ENCODE results near the gene RBM17. TPM values are rescaled to one million over a fixed set of nuclear protein-coding genes. Genes with fewer than 3 reads are reported as not detected.
"Not testable (repeated sequence)": the region's sequence is repeated elsewhere in the genome, so short reads cannot be mapped to it uniquely, and the experiment has no call there.

The RBM17 gene, protein sequence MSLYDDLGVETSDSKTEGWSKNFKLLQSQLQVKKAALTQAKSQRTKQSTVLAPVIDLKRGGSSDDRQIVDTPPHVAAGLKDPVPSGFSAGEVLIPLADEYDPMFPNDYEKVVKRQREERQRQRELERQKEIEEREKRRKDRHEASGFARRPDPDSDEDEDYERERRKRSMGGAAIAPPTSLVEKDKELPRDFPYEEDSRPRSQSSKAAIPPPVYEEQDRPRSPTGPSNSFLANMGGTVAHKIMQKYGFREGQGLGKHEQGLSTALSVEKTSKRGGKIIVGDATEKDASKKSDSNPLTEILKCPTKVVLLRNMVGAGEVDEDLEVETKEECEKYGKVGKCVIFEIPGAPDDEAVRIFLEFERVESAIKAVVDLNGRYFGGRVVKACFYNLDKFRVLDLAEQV
- 19.0 and 23.1 TPM in 2 replicates for total RNA-seq (2014; rRNA removed; shearing (Covaris generic))
- polyA plus RNA-seq (2015; cell fraction: cytosol; rRNA removed), result 35.3 and 35.6 TPM in 2 replicates
- 115 and 165 TPM in 2 replicates for polyA plus RNA-seq (2015; cell fraction: nucleus; rRNA removed)

DNA sequence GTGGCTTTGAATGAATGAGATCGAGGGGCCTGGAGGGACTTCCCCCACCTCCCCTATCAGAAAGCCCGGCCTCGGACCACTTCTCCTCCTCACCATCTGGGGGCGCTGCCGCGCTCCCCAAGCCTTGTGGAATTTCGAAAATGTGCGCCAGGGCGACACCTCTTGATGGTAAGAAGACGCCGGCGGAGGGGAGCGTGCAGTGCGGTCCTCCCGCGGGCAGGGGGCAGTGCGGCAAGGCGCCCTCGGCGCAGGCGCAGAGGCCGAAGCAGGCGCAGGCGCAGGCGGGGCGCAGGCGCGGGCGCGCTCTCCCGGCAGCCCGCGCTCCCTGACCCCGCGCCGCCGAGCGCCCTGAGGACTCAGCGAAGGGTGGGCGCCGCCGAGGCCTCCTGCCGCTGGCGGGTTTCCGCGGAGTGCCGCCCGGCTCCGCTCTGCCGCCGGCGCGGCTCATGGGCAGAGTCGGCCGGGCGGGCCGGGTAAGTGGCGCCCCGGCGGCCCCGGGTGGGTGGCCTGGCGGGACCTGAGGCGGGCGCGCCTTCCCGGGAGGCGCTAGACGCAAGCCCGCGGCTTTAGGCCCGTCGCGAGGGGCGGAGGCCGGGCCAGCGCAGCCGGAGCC is at the start of gene RBM17:
RBM17 (plus strand) TSS at position 314 of the 613 bp plus-strand sequence. CDS start 8,032 bp downstream, outside the sequence.
- peak; percentile 87 for DNase-seq (ENCODE audit: low read depth, low spot score)
- in situ Hi-C loops (cut with HindIII; ENCODE audit: low pct_unique_long_range_greater_than_20kb, low sequenced_read_pairs), result loop anchor here (25.0 kb wide), 1 partner anchor 127 kb away; no protein-coding TSS in a partner anchor

DNA sequence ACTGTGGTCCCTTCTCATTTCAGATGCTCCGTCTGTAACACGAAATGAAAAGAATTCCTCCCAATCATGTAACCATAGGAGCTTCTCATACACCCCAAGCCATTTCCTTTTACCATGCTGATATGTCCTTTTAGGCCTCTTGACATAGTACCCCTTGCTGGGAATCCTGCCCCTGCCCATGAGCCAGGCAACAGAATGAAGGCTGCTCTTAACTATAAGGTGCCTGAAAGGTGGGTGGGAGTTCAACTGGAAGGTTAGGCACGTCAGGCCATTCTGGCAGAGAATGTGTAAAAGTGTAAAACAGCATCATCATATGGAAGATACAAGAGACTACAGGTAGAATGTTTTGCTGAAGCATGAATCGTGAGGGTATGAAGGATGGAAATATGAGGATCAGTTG is 49.1 kb upstream of the RBM17 start:
- in situ Hi-C loops (cut with HindIII; ENCODE audit: low pct_unique_long_range_greater_than_20kb, low sequenced_read_pairs), result no loop called here

DNA sequence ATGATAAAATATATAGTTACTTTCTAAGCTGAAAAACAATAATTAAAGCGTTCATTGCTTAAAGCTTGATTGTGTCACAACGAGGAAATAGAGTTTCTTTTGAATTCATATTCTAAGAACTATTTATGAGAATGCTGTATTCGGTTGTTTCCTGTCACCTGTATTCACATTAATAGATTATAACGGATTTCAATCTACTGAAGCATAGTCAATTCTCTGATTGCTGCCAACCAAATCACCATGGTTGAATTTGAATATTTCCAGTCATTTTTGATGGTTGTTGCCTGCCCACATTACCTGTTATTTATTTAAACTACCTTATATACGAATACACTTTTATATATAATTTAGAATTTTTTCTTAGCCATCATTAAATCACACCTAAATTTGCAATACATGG is 48.6 kb upstream of the RBM17 start:
- in situ Hi-C loops (cut with HindIII; ENCODE audit: low pct_unique_long_range_greater_than_20kb, low sequenced_read_pairs), result no loop called here
- no peak for DNase-seq (ENCODE audit: low read depth, low spot score)

More for the DNA sequence above, 49.1 kb upstream of the RBM17 start:
- DNase-seq (ENCODE audit: low read depth, low spot score), result no peak

DNA sequence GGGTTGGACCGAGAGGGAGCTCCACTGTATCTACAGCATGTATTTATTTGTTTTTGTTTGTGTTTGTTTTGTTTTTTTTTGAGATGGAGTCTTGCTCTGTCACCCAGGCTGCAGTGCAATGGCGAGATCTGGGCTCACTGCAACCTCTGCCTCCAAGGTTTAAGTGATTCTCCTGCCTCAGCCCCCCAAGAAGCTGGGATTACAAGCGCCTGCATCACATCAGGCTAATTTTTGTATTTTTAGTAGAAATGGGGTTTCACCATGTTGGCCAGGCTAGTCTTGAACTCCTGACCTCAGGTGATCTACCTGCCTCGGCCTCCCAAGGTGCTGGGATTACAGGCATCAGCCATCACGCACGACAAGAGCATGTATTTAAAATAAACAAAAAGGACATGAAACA is 45.5 kb upstream of the RBM17 start:
- in situ Hi-C loops (cut with HindIII; ENCODE audit: low pct_unique_long_range_greater_than_20kb, low sequenced_read_pairs); DNase-seq (ENCODE audit: low read depth, low spot score): not testable (repeated sequence)

DNA sequence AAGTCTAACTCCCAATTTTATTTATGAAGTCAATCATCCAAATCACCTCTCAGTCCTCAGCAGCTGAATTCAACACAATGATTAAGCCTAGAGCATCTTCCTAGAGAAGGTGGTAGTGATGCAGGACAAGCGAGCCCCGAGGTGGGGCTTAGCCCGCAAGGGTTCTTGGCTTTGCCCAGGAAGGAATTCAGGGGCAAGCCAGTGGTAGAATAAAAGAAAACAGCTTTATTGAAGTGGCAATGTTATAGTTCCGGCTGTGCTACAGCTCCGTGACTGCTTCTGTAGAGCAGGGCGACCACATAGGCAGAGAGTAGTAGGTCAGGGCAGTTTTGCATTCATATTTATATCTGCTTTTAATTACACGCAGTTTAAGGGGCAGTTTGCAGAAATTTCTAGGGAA is 44.8 kb upstream of the RBM17 start:
- in situ Hi-C loops (cut with HindIII; ENCODE audit: low pct_unique_long_range_greater_than_20kb, low sequenced_read_pairs), result no loop called here
- no peak for DNase-seq (ENCODE audit: low read depth, low spot score)

DNA sequence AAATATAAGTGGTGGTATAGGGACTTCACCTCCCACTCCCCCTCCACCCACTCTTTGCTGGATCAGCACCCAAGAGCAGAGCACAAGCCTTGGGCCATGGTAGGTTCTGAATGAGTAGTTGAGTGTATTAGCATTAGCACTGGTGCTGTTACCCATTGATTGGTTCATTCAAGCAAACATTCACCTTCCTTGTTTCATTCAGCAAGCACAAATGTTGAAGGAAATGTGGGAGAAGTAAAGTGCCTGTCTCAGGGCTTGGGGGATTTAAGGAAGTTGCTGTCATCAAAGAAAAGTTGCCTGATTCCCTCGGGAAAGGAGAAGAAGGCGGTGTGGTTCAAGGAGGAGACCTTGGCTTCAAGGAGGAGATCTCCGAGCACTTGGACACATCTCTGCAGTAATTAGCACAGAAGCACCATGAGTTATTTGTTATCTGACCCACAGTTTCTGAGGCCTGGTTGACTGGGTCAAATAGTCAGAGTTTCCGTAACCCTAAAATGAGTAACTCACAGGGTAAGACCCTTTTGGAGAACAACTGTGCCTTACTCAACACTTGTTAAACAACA is 44.0 kb upstream of the RBM17 start:
- in situ Hi-C loops (cut with HindIII; ENCODE audit: low pct_unique_long_range_greater_than_20kb, low sequenced_read_pairs), result no loop called here
- no peak for DNase-seq (ENCODE audit: low read depth, low spot score)

DNA sequence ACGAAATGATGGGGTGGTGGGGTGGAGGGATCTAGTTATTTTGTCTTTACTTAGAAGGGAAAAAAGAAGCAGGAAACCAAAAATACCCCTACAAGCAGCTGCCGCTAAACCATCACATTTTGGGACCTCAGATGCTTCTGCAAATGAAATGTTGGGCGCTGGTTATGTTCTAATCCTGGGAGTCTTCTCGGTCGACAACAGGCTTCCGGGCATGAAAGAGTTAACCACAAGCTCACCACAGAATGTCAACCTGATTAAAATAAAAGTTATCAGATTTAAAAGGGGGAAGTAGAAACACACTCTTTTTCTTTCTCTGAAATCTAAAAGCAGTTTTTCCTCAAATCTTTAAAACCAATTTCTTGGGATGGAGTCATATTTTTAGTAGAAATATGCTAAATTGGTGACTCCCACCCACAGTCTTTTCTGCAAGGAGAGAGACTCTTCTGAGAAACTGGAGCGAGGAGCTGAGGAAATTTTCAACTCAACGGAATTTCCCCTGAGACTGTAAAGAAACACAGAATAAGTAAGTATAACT is 43.5 kb upstream of the RBM17 start:
- in situ Hi-C loops (cut with HindIII; ENCODE audit: low pct_unique_long_range_greater_than_20kb, low sequenced_read_pairs), result no loop called here
- DNase-seq (ENCODE audit: low read depth, low spot score), result no peak

DNA sequence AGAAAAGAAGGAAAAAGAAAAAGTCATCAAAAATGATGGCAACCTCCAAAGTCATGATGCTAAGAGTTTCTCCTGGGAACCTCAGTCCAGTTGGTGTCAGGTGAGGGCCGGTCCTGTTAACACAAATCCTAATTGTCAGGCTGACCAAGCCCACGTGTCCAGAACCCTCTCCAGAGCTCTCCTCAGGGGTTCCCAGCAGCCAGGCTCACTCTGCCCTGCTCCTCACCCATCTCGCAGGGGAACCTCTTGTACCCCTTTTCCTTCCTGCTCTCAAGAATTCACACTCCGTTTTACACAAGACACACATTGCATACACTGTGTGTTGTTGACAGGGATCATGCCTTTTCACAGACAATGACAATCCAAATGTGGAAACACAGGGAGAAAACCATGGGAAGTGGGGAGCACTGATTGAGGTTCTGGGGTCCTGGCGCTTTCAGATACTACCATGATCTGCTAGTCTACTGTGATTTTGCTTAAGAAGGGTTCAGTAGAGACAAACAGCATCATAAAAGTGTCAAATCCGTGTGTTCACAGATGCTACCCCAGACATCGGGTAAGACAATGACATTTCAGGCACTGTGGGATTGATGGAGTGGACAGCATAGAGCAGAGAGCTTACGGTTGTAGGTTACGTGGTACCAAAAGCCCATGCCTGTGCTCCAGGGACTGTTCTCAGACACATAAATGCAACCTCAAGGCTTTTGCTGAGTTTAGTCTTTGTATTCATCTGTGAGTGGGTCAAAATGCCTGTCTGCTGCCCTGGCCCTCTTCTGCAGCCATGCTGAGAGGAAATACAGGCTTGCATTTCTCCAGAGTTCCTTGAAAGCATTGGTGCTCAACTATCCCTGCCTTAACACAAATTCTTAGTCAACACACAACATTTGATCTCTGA is 42.7 kb upstream of the RBM17 start:
- in situ Hi-C loops (cut with HindIII; ENCODE audit: low pct_unique_long_range_greater_than_20kb, low sequenced_read_pairs), result no loop called here
- DNase-seq (ENCODE audit: low read depth, low spot score), result no peak

DNA sequence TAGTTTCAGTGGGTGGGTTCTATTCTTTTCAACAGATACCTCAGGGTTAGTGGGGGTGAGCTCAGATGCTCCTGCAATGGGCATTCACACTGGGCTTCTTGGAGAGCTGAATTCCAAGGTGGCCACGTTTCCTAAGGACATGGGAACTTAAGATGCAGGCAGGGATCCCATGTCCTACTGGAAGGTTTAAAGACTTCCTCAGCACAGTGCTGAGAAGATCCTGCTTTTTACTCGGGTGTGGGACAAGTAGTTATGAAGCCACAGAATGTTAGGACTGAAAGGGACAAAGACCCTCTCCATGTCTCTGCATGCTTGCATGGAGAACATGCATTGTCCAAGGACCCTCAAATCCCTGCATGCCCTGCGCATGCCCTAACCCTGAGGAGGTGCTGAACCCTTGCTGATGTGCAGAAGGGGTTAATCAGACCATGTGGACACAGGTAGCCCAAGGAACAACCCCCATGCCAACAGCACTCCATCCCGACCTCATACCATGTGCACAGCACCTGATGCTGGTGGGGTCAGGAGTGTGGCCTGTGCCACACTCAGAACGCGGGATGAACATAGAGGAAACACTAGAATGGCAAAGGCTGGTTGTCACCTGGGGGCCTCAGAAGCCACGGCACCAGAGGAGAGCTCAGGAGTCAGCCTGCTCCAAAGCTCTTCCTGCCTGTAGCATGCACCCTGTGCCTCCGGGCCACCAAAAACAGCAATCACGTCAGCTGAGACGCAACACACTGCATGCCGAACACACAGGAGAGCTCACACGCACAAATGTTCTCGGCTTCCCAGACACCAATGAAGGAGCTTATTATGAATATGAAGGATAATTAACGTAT is 41.8 kb upstream of the RBM17 start:
- in situ Hi-C loops (cut with HindIII; ENCODE audit: low pct_unique_long_range_greater_than_20kb, low sequenced_read_pairs), result no loop called here
- no peak for DNase-seq (ENCODE audit: low read depth, low spot score)

DNA sequence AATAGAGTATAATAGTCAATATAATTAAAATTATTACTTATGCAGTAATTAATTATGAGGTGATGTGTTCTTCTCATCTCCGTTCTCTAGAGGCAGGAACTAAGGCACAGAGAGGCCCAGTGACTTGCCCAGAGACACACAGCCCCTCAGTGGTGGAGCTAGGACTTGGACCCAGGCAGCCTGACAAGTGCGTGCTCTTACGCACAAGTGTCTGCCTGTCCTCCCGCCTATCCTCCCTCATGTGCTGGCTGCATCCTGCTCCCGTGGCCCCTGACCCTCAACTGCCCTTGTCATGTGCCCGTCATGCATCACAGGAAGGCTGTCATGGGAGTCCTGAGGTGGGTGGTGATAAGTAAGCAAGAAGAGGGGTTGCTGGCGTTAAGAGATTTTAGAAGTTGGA is 41.0 kb upstream of the RBM17 start:
- no peak for DNase-seq (ENCODE audit: low read depth, low spot score)
- in situ Hi-C loops (cut with HindIII; ENCODE audit: low pct_unique_long_range_greater_than_20kb, low sequenced_read_pairs), result no loop called here

DNA sequence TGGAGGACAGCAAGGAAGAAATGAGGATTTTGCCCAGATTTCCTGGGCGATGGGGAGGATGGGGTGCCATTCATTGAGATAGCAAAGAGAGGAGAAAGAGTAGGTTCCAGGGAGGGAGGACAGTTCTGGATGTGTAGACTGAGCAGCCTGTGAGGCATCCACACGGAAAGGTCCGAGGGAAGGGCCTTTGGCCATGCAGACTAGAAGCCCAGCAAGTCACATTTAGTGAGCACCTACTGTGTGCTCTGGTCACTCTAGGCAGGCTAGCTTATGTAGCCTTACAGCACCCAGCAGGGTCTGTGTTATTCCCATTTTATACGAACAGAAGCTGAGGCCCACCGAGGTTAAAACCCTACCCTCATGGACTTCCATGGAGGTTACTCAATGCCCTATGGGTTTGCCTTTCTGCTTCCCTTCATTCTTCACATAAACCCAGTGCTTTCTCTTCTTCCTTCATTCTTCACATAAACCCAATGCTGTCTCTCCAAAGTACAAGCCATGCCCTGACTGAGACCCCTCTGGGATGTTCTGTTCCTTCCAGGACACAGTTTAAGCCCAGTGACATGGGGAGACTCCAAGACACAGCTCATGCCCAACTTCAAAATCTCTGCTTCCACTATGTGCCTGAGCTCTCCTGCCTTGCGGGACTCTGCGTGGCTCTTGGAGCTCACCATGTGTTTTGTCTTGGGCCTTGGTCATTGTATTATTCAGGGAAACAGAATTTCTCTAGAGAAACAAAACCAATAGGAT is 40.4 kb upstream of the RBM17 start:
- in situ Hi-C loops (cut with HindIII; ENCODE audit: low pct_unique_long_range_greater_than_20kb, low sequenced_read_pairs), result no loop called here
- no peak for DNase-seq (ENCODE audit: low read depth, low spot score)

DNA sequence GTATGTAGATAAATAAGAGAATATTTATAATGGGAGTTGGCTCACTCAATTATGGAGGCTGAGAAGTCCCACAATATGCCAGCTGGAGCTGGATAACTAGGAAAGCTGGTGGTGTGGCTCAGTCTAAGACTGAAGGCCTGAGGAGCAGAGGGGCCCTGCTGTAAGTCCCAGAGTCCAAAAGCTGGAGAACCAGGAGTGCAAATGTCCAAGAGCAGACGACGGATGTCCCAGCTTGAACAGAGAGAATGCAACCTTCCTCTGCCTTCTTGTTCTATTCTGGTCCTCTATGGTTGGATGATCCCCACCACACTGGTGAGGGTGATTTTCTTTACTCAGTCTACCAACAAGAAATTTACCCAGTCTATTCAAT is 39.8 kb upstream of the RBM17 start:
- in situ Hi-C loops (cut with HindIII; ENCODE audit: low pct_unique_long_range_greater_than_20kb, low sequenced_read_pairs), result no loop called here
- DNase-seq (ENCODE audit: low read depth, low spot score), result no peak

DNA sequence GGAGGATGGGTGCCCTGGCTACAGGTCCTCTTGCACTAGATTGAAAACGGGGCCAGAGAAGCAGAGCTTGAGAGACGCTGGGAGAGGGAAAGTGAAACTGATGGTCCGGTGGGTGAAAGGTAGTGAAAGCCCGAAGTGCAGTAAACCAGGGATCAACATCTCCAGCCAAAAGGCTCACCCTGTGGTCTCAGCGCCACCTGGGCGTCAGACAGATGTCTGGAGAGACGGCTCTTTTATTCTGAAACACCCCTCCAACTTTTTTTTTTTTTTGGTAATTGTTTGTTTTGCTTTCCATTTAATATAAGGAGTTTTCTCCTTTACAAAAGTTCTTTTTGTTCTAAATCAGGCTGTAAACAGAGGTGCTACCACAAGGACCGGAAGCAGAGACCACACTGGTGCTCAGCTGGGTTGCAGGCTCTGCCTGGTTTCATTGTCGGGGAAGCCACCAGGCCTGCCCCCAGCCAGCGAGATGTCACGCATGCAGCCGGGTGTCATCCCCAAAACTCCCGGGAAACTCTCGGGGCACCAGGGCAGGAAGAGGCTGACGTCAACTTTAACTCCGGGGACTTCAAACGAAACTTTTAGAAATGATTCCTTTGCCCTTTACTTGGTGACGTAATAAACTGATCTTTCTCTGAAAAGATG is 37.9 kb upstream of the RBM17 start:
- in situ Hi-C loops (cut with HindIII; ENCODE audit: low pct_unique_long_range_greater_than_20kb, low sequenced_read_pairs), result no loop called here
- peak; percentile 54 for DNase-seq (ENCODE audit: low read depth, low spot score)

DNA sequence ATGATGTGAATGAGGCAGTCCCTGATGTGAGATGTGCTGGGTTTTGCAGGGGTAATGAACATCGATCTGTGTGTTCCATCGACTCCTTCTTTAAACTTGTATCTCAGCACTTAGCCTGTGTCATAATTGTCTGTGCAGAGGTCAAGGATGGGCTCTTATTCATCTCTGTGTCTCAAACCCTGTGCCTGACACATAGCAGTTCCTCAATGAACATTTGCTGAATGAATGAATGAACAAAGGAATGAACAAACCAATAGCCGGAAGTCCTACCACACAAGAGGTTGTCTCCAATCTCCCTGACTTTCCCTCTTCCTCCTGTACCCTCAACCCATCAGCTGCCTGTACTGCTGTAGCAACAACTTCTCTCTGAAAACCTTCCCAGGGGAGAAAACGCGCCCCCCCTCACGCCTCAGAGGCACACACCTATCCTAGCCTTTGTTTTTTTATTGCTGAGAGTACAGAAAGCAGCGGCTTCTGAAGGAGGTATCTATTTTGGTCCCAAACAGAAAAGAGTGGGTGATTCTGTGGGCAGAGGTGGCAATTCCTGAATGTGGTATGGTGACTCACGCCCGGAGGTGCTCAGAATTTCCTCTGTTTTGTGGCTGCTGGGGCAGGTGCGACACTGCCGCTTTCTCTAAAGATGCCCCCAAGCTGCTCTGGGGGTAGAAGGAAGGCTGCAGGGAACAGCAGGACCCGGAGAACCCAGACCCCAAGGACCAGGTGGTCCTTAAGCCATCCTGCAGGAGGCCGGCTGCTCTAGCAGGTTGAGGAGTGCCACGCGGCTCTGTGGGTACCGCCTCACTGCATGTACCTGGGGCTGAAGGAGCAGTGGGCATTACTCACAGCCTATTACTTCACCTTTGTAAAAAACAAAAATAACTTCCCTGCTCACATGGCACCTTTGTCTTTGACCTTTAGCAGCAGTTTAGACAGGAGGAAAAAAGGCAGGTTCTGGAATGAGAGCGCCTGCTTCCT is 36.3 kb upstream of the RBM17 start:
- no peak for DNase-seq (ENCODE audit: low read depth, low spot score)
- in situ Hi-C loops (cut with HindIII; ENCODE audit: low pct_unique_long_range_greater_than_20kb, low sequenced_read_pairs), result no loop called here

DNA sequence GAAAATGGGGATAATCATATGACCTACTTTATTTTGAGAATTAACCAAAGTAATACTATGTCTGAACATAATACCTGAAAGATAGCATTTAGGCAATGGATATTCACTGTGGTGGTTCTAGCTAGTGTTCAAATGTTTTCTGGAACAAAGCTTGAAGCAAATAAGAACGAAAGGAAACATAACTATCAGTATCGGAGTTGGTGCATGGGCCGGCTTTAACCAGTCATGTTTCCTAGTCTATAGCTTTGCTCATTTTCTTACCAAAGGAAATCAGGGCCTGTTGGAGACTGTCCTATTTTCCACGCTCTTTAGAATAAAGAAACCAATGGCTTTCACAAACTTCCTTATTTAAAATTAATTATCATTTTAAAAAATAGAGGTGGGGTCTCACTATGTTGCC is 35.5 kb upstream of the RBM17 start:
- no peak for DNase-seq (ENCODE audit: low read depth, low spot score)
- in situ Hi-C loops (cut with HindIII; ENCODE audit: low pct_unique_long_range_greater_than_20kb, low sequenced_read_pairs), result no loop called here
